ENCODE results near the gene C17orf67.

C17orf67 gene

DNA sequence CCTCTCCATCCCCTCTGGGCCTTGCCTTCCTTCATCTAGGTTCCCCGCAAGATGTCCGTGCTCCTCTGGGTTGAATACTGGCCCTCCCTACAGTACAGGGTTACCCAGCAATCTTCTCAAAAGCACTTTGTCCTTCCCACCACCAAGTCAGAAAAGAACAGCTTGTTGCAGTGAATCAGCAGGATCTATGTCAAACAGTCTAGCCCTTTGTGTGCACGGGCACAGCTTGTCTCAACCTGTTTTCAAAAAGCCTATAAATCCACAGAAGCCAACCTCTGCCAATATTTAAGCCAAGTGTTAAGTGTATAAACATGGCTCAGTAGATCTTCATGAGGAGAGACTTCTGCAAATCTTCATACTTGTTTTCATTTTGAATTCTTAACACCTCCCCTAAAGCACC, 25.2 kb downstream of the C17orf67 start:
- no peak for DNase-seq (ENCODE audit: low read depth)

DNA sequence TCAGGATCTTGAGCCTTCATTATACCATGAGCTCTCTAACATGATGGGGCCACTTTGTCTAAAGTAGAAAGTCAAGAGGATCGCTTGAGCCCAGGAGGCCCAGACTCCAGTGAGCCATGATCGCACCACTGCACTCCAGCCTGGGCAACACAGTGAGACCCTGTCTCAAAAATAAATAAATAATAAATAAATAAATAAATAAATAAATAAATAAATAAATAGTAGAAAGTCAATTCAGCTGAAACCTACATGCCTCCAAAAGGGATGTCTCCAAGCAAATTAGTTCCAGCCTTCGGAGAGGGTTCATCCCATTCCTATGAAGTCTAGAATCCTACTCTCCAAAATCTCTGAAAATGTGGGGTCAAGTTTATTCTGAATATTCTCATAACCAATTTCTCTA, 26.0 kb downstream of the C17orf67 start:
- DNase-seq (ENCODE audit: low read depth), result no peak

DNA sequence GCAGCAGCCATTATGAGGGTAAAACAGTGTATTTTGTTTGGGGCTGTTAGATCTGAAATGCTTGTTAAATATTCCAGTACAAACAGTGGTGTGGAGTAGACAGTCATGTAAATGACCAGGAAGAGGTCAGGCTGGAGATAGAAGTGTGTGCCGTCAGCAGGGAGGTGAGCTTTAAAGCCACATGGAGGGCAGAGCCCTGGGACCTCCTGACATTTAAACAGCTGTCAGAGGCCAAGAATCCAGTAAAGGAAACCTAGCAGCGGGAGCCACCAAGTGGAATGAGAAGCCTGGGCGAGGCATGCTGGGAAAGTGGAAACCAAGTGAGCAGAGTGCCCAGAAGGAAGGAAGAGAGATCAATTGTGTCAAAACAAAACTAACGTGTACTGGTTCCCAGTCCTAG, 26.8 kb downstream of the C17orf67 start:
- DNase-seq (ENCODE audit: low read depth), result no peak

DNA sequence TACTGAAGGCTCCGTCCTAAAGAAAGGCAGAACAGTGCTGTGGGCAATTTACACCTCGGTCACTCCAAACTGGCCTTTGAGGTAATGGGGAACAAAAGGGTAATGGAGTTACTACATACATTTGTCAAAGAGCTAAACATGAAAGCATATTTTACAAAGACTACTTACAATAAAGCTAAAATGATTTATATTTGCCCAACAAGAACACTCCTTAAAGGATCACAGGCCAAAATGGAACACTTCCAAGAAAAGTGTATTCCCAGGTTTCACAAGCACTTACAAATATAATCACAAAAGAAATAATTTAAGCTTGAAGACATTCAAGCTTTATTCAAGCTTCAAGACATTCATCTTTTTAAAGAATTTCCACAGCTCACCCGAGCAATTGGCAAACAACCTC, 29.3 kb downstream of the C17orf67 start:
- no peak for DNase-seq (ENCODE audit: low read depth)

DNA sequence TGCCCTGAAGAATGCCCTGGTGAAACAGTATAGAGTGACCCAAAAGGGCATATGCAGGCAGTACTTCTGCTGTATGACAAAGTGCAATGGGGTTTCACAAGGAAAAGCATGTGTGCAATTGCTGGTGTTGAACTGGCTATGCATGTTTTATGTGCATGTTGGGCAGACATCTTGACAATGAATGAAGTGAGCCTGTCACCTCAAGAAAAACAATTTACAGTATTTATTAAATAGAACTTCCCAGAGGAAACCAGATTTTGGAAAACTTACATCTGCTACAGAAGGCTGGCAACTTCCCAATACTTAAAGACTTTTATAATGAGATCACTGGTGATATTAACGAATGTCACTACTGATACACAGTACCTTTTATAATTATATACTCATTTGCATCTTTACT, 30.6 kb downstream of the C17orf67 start:
- no peak for DNase-seq (ENCODE audit: low read depth)

DNA sequence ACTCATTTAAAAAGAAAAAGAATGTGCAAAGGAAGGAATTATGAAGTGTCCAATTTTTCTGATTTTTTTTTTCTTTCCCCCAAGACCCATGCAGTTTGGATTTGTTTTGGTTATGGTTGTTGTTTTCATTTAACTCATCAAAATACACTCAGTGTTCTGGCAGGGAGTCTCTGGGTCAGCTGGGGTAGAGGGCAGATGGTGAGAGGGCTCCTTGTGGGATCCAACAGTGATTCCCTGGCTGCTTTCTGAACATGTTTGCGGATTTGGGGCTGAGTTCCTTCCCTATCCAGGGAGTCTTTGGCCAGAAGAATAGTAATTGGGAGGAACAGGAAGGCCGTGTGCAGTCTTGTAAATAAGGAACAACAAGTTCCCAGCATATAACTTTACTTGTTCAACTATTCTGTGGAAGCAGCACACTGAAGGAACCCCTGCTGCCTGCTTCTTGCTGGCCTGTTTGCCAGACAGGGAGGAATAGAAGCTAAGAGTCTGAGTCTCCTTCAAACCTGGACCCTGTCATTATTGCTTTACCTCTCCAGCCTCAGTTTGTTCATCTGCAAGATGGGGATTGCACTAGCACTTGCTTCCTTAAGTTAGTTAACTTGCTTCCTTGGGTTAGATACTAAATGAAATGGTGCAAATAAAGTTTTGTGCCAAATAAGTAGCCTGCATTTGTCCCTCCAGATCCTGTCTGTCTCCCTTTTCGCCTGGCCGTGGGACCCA, 32.1 kb downstream of the C17orf67 start:
- no peak for DNase-seq (ENCODE audit: low read depth)

DNA sequence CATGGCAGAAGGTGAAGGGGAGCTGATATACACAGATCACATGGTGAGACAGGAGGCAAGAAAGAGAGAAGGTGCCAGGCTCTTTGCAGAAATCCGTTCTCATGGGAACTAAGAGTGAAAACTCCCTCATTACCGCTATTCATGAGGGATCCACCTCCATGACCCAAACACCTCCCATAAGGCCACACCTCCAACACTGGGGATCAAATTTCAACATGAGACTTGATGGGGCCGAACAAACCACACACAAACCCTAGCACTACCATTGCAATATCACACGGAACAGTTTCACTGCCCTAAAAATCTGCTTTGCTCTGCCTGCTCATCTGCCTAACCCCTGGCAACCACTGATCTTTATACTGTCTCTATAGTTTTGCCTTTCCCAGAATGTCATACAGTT, 34.8 kb downstream of the C17orf67 start:
- DNase-seq (ENCODE audit: low read depth), result no peak

DNA sequence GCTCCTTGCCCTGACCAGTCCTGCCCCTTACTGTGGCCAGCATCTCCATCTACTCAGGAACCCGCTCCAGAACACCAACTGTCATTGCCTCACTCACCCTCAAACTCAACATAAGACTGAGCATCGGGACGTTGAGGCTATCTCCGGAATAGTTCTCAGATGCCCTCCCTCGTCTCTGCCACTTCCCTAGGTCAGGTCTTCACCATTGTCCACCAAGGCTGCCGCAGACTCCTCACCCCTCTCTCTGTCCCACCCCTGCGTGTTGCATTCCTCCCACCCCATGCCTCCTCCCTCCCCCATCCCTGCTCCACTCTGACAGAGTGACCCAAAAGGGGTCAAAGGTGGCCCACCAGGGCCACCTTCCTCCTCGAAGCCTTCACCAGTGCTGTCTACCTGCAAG, 37.2 kb downstream of the C17orf67 start:
- DNase-seq (ENCODE audit: low read depth), result no peak

DNA sequence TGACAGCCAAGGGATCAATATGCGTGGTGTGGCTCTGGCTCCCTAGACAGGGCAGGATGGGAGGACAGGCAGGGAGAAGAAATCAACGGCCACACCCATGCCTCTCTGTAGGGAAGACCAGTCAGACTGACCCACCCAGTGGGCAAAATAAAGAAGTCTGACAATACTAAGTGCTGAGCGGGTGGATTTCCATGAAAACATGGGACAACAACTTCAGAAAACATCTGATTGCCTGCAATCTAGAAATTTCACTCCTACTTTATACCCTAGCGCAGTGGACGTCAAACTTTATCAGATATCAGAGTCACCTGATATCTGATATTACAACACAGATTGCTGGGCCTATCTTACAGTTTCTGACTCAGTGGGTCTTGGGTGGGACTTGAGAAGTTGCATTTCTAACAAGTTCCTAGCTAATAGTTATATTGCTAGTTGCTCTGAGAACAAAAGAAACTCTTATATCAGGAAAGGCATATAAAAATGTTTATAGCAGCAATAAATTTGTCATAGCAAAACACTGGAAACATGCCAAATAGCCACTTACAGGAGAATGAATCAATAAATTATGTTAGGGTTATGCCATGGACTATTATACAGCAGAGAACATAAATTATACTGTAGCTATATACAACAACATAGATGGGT, 38.4 kb downstream of the C17orf67 start:
- no peak for DNase-seq (ENCODE audit: low read depth)

DNA sequence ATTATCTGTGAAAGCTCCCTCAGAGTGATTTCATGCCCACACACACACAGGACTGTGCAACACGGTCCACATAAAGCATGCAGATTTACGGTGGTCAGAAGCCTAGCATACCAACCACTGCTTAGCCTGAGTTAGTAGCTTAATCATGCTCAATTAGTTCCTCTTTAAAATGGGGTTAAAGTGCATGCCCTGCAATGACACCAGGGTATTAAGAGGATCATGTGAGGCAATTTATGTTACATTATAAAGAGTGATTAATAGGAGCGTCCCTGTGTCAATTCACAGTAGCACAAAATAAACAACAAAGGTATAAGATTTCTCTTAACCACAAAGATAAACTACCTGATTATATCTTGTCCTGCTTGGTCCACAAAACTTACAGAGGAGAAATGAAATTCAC, 39.8 kb downstream of the C17orf67 start:
- DNase-seq (ENCODE audit: low read depth), result no peak

DNA sequence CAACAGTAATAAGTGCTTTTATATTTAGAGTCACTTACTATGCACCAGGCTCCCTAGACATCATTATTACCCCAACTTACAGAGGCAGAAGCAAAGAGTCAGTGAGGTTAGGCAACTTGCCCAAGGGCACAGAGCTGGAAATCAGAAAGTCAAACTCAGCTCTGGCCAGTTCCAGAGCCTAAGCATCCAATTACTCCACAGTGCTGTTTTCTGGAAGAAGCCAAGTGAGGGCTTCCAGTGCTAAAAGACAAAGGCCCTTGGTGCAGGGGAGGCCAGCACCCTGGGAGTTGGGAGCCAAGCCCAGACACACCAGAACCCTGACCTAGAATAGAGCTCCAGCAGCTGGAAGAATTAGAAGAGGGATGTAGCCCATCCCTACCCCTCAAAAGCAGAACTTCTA, 40.2 kb downstream of the C17orf67 start:
- DNase-seq (ENCODE audit: low read depth), result peak; percentile 15

DNA sequence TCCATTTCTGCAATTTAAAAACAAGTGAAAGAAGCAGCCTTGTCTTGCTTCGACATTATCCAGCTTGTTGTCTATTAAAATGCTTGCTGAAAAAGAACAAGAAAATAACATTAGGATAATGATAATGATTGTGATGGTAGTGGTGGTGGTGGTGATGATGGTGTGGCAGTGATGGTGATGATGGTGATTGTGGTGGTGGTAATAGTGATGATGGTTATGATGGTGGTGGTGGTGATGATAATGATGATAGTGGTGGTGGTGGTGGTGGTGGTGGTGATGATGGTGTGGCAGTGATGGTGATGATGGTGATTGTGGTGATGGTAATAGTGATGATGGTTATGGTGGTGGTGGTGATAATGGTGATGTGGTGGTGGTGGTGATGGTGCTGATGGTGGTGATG, 41.5 kb downstream of the C17orf67 start:
- no peak for DNase-seq (ENCODE audit: low read depth)

DNA sequence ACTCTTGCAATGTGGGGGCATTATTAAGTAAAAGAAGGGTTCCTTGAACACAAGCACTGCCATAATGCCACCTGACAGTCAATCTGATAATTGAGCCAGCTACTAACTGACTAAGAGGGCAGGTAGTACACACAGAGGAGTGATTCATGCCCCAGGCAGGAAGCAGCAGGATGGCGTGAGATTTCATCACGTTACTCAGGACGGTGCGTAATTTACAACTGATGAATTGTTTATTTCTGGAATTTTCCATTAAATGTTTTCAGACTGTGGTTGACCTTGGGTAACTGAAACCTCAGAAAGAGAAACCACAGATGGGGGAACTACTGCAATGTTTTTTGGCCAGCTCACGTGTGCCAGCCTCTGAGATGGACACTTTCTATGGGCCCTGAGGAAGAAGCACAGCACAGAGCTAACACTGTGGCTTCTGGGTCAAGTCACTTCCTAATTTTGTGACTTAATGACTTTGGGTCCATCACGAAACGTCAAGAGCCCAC, 46.7 kb downstream of the C17orf67 start:
- peak; percentile 96 for DNase-seq (ENCODE audit: low read depth)

DNA sequence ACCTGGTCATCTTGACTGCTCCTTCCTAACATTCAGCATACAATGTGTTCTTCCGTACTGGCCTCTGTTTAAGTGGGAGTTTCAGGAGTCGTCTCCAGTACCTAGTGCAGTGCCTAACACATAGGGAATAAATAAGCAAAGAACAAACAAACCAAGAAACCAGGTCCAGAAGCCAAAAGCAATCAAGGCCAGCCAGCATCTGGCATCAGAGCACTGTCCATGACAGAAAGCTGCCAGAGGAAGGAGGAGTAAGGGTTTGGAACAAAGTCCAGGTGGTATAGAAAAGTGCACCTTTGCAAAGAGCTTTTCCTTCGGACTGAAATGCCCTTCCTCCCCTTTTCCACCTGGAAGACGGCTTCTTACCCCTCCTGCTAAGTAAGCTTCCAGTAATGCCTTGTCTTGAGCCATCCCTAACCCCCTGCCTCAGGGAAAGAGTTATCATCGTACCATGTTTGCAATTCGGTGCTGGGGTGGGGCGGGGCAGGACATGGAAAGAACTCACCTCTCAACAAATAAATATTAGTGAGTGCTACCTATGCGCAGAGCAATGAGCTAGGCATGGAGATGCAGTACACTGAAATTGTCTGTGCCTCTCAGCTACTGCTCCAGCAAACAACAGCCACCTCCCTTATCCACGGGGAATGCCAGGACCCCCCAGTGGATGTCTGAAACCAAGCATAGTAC, 47.6 kb downstream of the C17orf67 start:
- DNase-seq (ENCODE audit: low read depth), result no peak

DNA sequence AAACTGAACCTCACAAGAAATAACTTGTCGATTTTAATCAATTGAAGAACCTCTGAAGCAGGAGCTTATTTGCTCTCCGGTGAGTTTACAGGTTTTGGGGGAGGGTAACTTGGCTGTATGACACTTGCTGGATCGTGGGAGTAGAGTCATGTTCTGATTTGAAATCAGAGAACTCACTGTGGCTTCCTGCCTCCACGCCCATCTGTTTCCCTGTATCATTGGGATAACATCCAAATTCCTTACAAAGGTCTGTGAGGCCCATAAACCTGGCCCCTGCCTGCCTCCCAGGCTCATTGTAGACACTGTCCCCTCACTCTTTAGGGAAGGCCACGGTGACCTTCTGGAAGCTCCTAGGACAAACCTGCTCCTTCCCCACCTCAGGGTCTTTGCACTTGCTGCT, 48.3 kb downstream of the C17orf67 start:
- peak; percentile 44 for DNase-seq (ENCODE audit: low read depth)

DNA sequence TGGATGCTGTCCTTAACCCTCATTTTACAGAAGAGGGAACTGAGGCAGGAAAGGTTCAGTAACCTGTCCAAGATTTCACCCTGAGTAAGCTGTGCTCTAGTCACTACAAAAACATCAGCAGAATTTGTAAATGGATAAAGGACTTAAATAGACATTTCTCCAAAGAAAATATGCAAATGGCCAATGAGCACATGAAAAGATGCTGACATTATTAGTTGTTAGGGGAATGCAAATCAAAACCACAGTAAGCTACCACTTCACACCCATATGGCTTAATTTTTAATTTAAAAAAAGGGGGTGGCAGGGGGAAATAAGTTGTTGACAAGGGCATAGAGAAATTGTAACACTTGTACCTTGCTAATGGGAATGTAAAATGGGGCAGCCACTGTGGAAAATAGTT, 51.4 kb downstream of the C17orf67 start:
- DNase-seq (ENCODE audit: low read depth), result no peak

DNA sequence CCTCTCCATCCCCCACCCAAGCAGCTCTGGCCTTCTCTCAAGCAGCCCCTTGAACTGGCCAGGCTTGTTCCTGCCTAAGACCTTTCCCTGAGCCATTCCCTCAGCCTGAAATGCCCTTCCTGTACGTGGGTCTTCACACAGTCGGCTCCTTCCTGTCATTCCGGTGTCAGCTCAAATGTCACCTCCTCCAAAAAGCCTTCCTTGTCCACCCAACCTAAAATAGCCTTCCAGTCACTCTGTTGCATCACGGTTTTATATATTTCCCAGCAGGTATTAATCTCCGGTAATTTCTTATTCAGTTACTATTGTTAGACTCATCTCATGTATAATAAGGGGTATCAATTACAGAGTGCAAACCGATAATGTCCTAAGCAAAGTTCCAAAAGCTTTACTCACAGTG, 51.8 kb downstream of the C17orf67 start:
- DNase-seq (ENCODE audit: low read depth), result no peak

DNA sequence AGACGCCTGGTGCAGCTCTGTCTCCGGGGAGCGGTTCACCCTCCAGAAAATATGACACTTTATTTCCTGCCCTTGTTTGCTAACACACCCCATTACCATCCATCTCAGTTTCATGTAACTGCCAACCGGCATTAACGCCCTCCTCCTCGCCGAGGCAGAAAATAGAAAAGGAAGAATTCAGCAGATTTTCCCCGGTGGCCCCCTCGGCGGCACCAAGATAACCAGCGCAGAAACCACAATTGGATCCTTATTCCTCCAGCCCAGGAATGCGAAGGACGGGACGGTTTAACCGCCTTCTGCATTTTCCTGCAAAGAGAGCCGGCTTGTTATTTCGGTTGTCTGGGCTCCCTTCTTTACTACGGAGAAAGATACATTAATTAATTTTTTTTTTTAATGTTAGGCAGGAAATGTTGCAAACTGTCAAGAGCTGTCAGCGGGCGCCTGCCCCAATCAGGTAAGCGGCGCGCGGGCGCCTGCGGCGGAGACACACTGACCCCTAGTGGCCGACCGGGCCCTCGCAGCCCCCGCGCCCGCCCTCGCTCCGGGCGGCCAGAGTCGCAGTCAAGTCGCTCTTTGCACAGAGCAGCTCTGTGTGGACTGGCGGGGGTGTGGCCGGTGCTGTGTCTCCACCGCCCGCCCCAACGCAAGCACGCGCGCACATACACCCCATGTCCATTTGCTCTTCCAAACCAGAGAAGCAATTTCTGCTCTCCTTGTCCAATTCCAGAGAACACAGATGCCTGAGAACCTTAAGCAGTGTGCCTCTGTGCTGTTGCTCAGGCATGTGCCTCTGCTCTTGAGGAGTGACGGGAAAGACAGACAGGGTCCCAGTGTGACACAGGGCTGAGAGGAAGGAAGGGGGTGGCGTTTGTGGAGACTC, 53.6 kb downstream of the C17orf67 start:
- peak; percentile 73 for DNase-seq (ENCODE audit: low read depth)

DNA sequence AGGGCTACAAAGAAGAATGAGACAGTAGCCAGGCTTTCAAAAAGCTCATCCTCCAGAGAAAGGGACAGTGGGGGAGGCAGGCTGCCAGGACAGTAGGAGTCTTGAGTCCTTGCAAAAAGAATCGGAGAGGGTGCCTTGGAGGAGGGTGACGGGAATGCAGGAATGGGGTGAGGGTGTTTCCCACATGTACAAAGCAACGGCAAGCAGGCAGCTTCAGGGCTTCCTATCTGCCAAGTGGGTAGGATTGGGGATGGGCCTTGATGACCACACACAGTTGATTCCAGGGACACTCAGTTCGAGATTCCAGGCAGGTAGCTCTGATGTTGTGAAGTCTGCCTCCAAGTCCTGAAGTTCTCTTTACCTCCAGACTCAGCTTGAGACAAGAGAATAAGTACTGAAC, 54.4 kb downstream of the C17orf67 start:
- DNase-seq (ENCODE audit: low read depth), result peak; percentile 3

DNA sequence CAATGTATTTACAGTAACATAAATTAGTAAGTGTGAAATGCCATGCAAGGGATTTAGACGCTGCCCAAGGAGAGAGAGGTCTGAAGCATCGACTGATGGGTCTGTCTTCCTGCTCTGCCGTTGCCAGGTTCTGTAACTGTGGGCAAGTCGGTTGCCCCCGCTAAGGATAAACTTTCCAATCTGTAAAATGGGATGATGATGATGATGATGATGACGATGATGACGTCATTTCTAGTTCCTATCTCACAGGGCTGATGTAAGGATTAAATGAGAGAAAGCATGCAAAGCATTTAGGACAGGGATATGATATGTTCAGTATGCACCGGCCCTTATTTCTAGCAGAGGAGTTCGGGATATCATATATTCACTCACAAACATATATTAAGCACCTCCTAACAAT, 54.8 kb downstream of the C17orf67 start:
- no peak for DNase-seq (ENCODE audit: low read depth)

DNA sequence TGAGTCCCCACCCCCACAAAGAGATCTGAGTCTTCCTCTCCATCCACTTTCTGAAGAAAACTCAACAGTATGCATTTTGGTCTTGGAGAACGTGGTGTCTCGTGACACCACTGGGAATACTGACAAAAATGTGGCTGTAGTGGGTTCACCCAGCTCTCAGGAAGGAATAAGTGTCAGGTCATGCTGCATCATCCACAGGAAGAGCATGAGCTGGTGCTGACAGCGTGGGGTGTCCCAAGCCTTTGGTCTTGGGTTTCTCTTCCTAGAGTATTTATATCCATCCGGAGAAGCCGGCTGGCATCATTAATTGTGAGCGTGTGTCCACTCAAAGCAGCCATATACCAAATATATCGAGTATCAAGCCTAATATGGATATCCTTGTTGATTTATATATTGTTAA, 55.9 kb downstream of the C17orf67 start:
- peak; percentile 88 for DNase-seq (ENCODE audit: low read depth)

DNA sequence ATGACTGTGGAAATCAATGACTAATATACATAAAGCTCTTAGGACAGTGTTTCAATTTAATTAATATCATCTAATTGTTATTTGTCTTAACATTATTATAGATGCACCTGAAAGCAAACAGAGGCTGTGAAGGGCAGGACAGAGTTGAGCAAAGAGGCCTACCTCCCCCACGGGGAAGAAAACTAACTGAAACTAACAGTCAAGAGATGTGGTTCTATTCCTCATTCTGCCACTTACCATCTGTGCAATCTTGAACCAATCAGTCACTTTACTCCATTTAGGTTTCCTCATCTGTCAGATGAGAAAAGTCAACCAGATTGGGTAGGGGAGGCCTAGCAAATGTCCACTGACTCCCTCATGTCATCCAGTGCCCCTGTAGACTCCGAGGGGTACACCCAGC, 59.1 kb downstream of the C17orf67 start:
- DNase-seq (ENCODE audit: low read depth), result no peak
